Measurements from ENCODE around the gene AGAP5. TPM values are rescaled to one million over a fixed set of nuclear protein-coding genes. Genes with fewer than 3 reads are reported as not detected.
"Not testable (repeated sequence)": the region's sequence is repeated elsewhere in the genome, so short reads cannot be mapped to it uniquely, and the experiment has no call there.

The AGAP5 gene
- total and polyA plus RNA-seq, 9 of the 15 experiments (the other 6 are each of a cell fraction or from before 2014, with no cell fraction given), result 0.32 to 7.5 (median 5.3) TPM

- no peak for TF ChIP-seq POLR3G (IDR thresholded peaks at IDR 0.05; ENCODE audit: extremely low read depth, insufficient read length, insufficient replicate concordance)
- TF ChIP-seq ZNF124 (CRISPR knock-in tag; IDR thresholded peaks at IDR 0.05), result no peak
- no peak for TF ChIP-seq KAT8 (IDR thresholded peaks at IDR 0.05; ENCODE audit: low read depth)
- no peak for TF ChIP-seq CLOCK (CRISPR knock-in tag; IDR thresholded peaks at IDR 0.05; ENCODE audit: borderline replicate concordance)
- TF ChIP-seq MCM7 (IDR thresholded peaks at IDR 0.05), result no peak
- no peak for TF ChIP-seq ZKSCAN8 (CRISPR knock-in tag; IDR thresholded peaks at IDR 0.05)
Measured at GRCh38 chr10:73723516-73723915, 25.6 kb upstream of the AGAP5 start (continued).

- POLR2A ChIA-PET, result interaction anchor here (3.7 kb wide), 1 partner anchor 10 kb away, joined by 24 read pairs; no protein-coding TSS in a partner anchor
- H3K9me3 ChIP-seq (replicated peaks; ENCODE audit: control insufficient read depth, insufficient read depth, low read depth, low read length); intact Hi-C loops (cut with micrococcal nuclease); H3K9me1 ChIP-seq (ENCODE audit: control insufficient read depth, insufficient read depth, low read length); DNase-seq (ENCODE audit: extremely low read depth in 1 of 4, low spot score in 3 of 4); H4K20me1 ChIP-seq (replicated peaks; ENCODE audit: control insufficient read depth, insufficient read depth, low read length); H3K4me1 ChIP-seq (replicated peaks in 1 of 2; ENCODE audit: control insufficient read depth in 2 of 2, insufficient read depth in 2 of 2, low read length in 2 of 2); ATAC-seq; H2AFZ ChIP-seq (ENCODE audit: low read depth, low read length); CTCF ChIA-PET (ENCODE audit: low intra/inter-chr PET ratio); H3K27ac ChIP-seq (ENCODE audit: extremely low read depth, low read depth, low read length); H3K79me2 ChIP-seq (ENCODE audit: control insufficient read depth, insufficient read depth, low read length); BruUV-seq (replicated peaks); H3K9ac ChIP-seq (ENCODE audit: insufficient read depth in 1 of 2, low read depth in 2 of 2, low read length in 2 of 2); H3K27me3 ChIP-seq (ENCODE audit: control insufficient read depth in 2 of 2, insufficient read depth in 2 of 2, low read length in 2 of 2); H3K4me2 ChIP-seq (ENCODE audit: insufficient read depth, low read length); in situ Hi-C loops (cut with MboI); H3K4me3 ChIP-seq: not testable (repeated sequence)
- H3K36me3 ChIP-seq (ENCODE audit: control insufficient read depth, insufficient read depth, low read length), result peaks cover 92% of the 10 kb centered on the region
- 92% methylated on average over 4 of the region's 4 CpGs for WGBS (ENCODE audit: insufficient coverage, low coverage, missing lambda C conversion rate)
- peak; percentile 29 for FAIRE-seq
Measured at GRCh38 chr10:73720561-73720960, 22.7 kb upstream of the AGAP5 start.
